ENCODE data around the gene GATA3.

GRCh38 chr10:8104721-8105120, 50.2 kb downstream of the GATA3 start:
- no peak for TF ChIP-seq CTCF (IDR thresholded peaks at IDR 0.05)
- no peak for TF ChIP-seq POLR2A (IDR thresholded peaks at IDR 0.05)

Data from lower leg skin (tissue), 3 donors.